IPS-11a (cell line): ENCODE data around the gene PRODH.
"Not testable (repeated sequence)": the region's sequence is repeated elsewhere in the genome, so short reads cannot be mapped to it uniquely, and the experiment has no call there.

Experiments
- H3K4me3 ChIP-seq: one replicate; pipeline ENCODE4 v1.5.1; 2013; ENCODE audit warnings: low read depth, low read length, control low read depth

Gene PRODH

GRCh38 chr22:18935889-18936529 is at the start of gene PRODH:
Gene PRODH (minus strand): TSS chr22:18936293. CDS start chr22:18936287, 6 bp downstream.
- no peak within 1 kb of the TSS for H3K4me3 ChIP-seq

GRCh38 chr22:18985780-18986179 is 49.7 kb upstream of the PRODH start:
- no peak overlapping the region for H3K4me3 ChIP-seq

GRCh38 chr22:18984564-18984963 is 48.5 kb upstream of the PRODH start:
- no peak overlapping the region for H3K4me3 ChIP-seq

- no peak overlapping the region for H3K4me3 ChIP-seq
Measured at GRCh38 chr22:18983120-18983651, 47.1 kb upstream of the PRODH start.

- no peak overlapping the region for H3K4me3 ChIP-seq
Measured at GRCh38 chr22:18980829-18981228, 44.7 kb upstream of the PRODH start.

- no peak overlapping the region for H3K4me3 ChIP-seq
Measured at GRCh38 chr22:18979957-18980356, 43.9 kb upstream of the PRODH start.

- H3K4me3 ChIP-seq, result no peak overlapping the region
Measured at GRCh38 chr22:18978506-18978905, 42.4 kb upstream of the PRODH start.

GRCh38 chr22:18977824-18978425 is 41.8 kb upstream of the PRODH start:
- no peak overlapping the region for H3K4me3 ChIP-seq

GRCh38 chr22:18976197-18976751 is 40.2 kb upstream of the PRODH start:
- H3K4me3 ChIP-seq, result no peak overlapping the region

GRCh38 chr22:18975434-18976196 is 39.5 kb upstream of the PRODH start:
- H3K4me3 ChIP-seq, result no peak overlapping the region

- H3K4me3 ChIP-seq, result no peak overlapping the region
Measured at GRCh38 chr22:18974477-18975180, 38.5 kb upstream of the PRODH start.

- H3K4me3 ChIP-seq, result no peak overlapping the region
Measured at GRCh38 chr22:18973264-18974031, 37.4 kb upstream of the PRODH start.

GRCh38 chr22:18972591-18972990 is 36.5 kb upstream of the PRODH start:
- not testable (repeated sequence) for H3K4me3 ChIP-seq

- H3K4me3 ChIP-seq, result not testable (repeated sequence)
Measured at GRCh38 chr22:18972029-18972428, 35.9 kb upstream of the PRODH start.

- peak overlapping the region; percentile 54 for H3K4me3 ChIP-seq
Measured at GRCh38 chr22:18971321-18971751, 35.2 kb upstream of the PRODH start.

GRCh38 chr22:18970948-18971315 is 34.8 kb upstream of the PRODH start:
- peak overlapping the region; percentile 54 for H3K4me3 ChIP-seq

- peak overlapping the region; percentile 54 for H3K4me3 ChIP-seq
Measured at GRCh38 chr22:18970176-18970947, 34.3 kb upstream of the PRODH start.

GRCh38 chr22:18969158-18969942 is 33.3 kb upstream of the PRODH start:
- H3K4me3 ChIP-seq, result not testable (repeated sequence)
